Pulmonary artery endothelial cell (primary cell): ENCODE results near the gene GOPC. TPM values are rescaled to one million over a fixed set of nuclear protein-coding genes. Genes with fewer than 3 reads are reported as not detected.

Experiments
- DNase-seq: peaks from one replicate; pipeline ENCODE4 v3.0.0-alpha.2; 2011; ENCODE audit warnings: low read depth, low spot score
- total RNA-seq: library from RNA; depleted of rRNA; stranded (reverse); fragments of >200 nt; gene quantifications from 2 replicates; pipeline ENCODE4 v1.2.3, GENCODE V29; 2014

GOPC gene
- total RNA-seq, 1 donor from 2014 or later, result 27.6 TPM

- DNase-seq, result no peak
Observed at GRCh38 chr6:117550078-117550600, 52.2 kb downstream of the GOPC start.

DNA sequence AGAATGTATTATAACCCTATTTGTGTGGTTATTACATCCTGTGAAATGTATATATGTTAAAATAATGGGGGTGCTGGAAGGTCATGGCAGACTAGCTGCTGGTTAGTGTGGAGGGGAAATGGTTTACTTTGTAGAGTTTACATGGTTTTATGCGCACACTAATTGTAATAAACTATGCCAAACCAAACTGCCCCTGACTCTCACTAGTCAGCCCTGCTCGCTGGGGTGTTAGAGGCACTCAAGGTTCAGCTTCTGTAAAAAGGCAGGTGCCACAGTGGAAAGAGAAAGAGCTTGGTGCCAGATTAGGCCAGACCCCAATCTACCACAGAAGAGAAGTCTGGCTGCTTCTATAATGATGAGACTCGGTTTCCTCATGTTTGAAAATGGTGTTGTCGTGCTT, 52.7 kb downstream of the GOPC start:
- DNase-seq, result no peak

DNA sequence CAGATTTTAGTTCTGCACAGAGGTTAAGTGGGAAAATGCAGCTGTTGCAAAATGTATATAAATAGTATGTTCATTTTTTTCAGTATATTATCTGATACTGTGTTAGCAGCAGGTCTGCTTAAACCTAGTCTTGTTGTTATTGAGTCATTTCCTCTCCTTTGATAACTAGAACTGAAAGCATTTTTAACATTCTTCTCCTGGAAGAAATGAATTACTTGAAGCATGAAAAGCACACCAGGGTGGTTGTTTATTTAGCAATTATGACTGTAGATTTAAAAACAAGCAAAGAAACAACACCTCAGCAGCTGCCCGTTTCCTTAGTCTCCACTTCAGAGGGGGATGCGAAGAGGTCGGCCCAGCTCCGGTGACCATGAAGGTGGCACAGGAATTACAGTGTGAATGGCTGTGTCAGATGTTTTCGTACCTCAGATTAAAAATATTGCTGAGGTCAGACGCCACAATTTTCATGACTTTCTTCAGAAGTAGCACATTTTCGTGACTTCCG, 53.5 kb downstream of the GOPC start:
- DNase-seq, result peak; percentile 58

DNA sequence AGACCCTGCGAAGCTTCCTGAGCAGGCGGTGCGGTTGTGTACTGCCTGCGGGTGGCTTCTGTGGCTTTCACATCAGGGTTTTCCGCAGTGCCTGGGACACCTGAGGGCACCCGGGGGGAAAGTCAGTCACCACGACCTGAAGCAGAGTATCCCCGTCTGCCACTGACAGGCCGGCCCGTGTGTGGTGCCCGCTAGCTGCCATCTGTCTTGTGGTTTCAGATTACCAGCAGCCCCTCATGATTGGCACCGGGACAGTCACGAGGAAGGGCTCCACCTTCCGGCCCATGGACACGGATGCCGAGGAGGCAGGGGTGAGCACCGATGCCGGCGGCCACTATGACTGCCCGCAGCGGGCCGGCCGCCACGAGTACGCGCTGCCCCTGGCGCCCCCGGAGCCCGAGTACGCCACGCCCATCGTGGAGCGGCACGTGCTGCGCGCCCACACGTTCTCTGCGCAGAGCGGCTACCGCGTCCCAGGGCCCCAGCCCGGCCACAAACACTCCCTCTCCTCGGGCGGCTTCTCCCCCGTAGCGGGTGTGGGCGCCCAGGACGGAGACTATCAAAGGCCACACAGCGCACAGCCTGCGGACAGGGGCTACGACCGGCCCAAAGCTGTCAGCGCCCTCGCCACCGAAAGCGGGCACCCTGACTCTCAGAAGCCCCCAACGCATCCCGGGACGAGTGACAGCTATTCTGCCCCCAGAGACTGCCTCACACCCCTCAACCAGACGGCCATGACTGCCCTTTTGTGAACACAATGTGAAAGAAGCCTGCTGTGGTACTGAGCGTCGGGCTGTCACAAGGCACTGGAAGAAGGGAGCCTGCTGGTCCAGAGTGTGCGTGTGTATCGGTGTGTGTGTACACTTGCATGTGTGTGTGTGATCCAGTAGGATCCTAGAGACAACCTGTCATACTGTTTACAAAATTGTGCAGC, 54.4 kb downstream of the GOPC start:
- peak; percentile 22 for DNase-seq

- no peak for DNase-seq
Observed at GRCh38 chr6:117546674-117547073, 55.6 kb downstream of the GOPC start.

DNA sequence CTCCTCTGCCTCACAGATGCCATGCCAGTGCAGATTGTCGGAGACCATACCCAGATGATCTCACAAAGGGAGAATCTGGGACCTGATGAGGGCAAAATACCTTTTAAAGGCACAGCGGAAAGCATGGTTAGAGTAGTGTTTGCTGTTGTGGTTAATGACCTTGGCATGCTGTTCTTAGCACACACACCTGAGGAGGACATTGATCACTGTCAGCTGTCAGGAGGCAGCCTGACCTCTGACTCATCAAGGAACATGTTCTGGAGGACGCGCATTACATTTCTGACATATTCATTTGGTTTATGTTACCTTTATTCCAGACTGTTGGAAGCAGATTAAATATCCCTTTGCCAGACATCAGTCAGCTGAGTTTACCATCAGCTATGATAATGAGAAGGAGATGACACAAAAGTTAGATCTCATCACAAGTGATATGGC, 57.1 kb downstream of the GOPC start:
- DNase-seq, result no peak

- no peak for DNase-seq
Observed at GRCh38 chr6:117544716-117545115, 57.6 kb downstream of the GOPC start.

- DNase-seq, result no peak
Observed at GRCh38 chr6:117542493-117542892, 59.8 kb downstream of the GOPC start.

- no peak for DNase-seq
Observed at GRCh38 chr6:117540670-117541069, 61.6 kb downstream of the GOPC start.

DNA sequence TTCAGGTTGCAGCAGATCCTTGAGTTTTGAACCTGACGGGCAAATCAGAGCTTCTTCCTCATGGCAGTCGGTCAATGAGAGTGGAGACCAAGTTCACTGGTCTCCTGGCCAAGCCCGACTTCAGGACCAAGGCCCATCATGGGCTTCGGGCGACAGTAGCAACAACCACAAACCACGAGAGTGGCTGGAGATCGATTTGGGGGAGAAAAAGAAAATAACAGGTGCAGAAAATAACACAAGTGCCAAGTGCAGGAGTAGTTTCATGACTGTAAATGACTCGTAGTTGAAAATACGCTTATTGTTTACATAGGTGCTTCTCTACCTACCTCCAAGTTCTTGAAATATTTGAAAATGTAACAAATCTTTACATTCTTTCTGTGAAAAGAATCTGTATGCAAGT, 63.7 kb downstream of the GOPC start:
- DNase-seq, result no peak

DNA sequence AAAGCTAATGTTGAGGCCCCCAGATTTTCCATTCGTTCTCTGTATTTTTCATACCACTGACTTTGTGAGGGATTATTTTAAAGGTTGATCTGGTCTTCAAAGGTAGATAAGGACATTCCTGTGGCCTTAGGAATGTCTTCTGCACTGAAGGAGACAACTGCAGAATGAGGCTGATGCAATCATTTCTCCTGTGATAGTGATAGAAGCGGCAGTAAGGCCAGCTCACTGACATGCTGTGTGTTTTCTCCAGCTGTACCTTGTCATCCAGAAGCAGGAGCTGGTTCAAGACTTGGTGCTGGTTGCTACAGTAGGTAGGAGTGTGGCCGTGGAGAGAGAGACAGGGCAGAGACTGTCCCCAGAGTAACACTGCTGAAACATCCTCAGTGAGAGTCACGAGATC, 66.0 kb downstream of the GOPC start:
- no peak for DNase-seq

- DNase-seq, result peak; percentile 17
Observed at GRCh38 chr6:117534974-117535373, 67.3 kb downstream of the GOPC start.

DNA sequence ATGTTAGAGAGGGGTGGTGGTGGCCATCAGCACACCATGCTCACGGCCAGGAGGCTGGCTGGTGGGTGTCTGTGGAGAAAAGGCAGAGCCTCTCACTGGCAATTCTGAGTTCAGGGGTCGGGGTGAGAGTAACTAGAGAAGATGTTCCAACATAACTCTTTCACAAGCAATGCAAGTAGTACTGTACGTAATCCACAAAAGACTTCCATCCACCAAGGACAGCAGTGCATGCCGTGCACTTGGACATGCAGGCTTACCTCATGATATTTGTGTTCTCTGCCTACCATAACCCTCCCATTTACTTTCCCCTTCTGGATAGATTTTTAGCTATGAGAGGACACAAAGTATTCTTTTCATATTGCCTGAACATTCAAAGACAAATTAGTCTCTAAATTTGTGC, 68.5 kb downstream of the GOPC start:
- DNase-seq, result no peak

GRCh38 chr6:117531809-117532725, 70.2 kb downstream of the GOPC start:
- no peak for DNase-seq

- no peak for DNase-seq
Observed at GRCh38 chr6:117531346-117531745, 71.0 kb downstream of the GOPC start.

DNA sequence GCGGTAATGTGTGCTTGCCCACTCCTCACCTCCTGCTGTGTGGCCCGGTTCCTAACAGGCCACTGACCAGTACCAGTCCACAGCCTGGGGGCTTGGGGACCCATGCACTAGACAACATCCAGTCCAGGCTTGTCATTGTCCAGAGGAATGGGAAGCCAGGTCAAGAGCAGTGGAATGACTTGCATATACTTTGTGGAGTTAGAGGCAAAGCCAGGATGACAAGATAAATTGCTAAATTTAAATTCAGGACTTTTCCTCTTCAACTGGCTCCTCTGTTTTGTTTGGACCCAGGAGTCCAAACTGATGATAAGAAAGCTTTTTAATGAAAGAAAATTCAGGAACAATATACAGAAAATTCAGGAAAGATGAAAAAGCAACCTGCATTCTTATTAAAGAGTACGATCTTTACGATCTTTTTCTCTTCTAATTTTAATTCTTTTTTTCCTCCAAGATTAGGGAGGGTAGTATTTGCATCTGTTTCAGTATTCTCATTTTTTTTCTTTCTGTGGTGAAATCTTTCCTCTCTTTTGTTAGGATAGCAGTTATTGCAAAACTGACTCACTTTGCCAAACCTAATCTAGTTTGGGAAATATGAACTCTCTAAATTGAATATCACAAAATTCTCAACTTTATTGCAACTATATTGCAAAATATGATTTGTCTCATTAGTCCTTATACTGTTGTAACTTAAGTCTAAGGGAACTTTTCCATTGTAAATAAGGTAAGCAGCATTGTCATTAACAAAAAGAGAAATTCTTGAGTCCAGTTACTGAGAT, 71.7 kb downstream of the GOPC start:
- no peak for DNase-seq

- no peak for DNase-seq
Observed at GRCh38 chr6:117525607-117526006, 76.7 kb downstream of the GOPC start.

DNA sequence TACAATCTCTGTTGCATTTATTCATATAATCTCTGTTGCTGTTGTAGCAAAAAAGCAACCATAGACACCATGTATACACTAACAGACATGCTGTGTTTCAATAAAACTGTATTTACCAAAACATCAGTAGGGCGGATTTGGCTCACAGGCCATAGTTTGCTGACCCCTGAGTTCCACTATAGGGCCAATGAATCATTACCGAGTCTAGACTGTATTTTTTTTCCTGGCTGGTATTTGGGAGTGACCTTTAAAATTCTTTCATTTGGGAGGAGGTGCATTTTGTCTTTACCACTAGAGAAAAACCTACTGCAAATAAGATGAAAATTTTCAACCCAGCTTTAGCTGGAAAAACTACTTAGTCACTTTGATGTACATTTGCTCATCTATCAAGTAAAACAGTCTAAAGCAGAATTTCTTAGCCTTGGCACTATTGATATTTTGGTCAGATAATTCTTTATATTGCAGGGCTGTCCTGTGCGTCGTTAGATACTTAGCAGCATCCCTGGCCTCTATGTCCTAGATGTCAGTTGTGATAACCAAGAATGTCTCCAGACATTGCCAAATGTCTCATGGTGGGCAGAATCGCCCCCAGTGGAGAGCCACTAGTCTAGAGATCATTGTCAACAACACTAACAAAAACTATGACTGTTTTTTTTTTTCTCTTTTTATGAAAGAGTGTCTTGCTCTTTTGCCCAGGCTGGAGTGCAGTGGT, 80.4 kb downstream of the GOPC start:
- DNase-seq, result no peak

- DNase-seq, result no peak
Observed at GRCh38 chr6:117520603-117521395, 81.5 kb downstream of the GOPC start.
